Measurements from ENCODE around the gene ATP2C1. TPM values are rescaled to one million over a fixed set of nuclear protein-coding genes. Genes with fewer than 3 reads are reported as not detected.

ATP2C1 gene
- total and polyA plus RNA-seq, 2 experiments from 2014 or later, result 28.1 to 75.7 TPM

GRCh38 chr3:130967281-130967680 is 73.4 kb downstream of the ATP2C1 start:
- DNase-seq (ENCODE audit: low spot score), result no peak
- H3F3A ChIP-seq (replicated peaks; ENCODE audit: low read depth), result no peaks in the 10 kb centered on the region
- ATAC-seq, result no peak
- H4K20me1 ChIP-seq (replicated peaks; ENCODE audit: insufficient read depth), result no peaks in the 10 kb centered on the region
- H3K9me3 Mint-ChIP-seq, result no peaks in the 10 kb centered on the region
- H3K27me3 ChIP-seq (ENCODE audit: insufficient read depth), result no peaks in the 10 kb centered on the region
- H3K4me3 Mint-ChIP-seq, result no peak overlapping the region
- no peak for TF ChIP-seq POLR2AphosphoS5 (IDR thresholded peaks at IDR 0.05; ENCODE audit: low read depth)
- no peak for TF ChIP-seq EZH2phosphoT487 (IDR thresholded peaks at IDR 0.05; ENCODE audit: unreplicated experiment)
- TF ChIP-seq CTCF (conservative IDR thresholded peaks at IDR 0.05; ENCODE audit: low read depth in 2 of 2), result no peak
- no peak for TF ChIP-seq ZNF462 (CRISPR knock-in tag; IDR thresholded peaks at IDR 0.05)
- TF ChIP-seq CREB1 (CRISPR knock-in tag; IDR thresholded peaks at IDR 0.05; ENCODE audit: low read depth), result no peak
- no peak for TF ChIP-seq EZH2 (IDR thresholded peaks at IDR 0.05; ENCODE audit: low read depth, unreplicated experiment)
- TF ChIP-seq ZNF114 (CRISPR knock-in tag; IDR thresholded peaks at IDR 0.05), result no peak
- no peak for TF ChIP-seq ETS1 (IDR thresholded peaks at IDR 0.05)
- no peaks in the 10 kb centered on the region for H3K9me2 ChIP-seq (ENCODE audit: insufficient read depth)
- H3K27ac Mint-ChIP-seq, result no peak overlapping the region
- peaks cover 8% of the 10 kb centered on the region; the same call in 2 of the 3 replicates for H3K4me1 Mint-ChIP-seq
- no peaks in the 10 kb centered on the region for H3K27me3 Mint-ChIP-seq (ENCODE audit: insufficient read depth, low read depth, poor library complexity)
- H3K36me3 ChIP-seq (ENCODE audit: insufficient read depth), result no peaks in the 10 kb centered on the region; the same call in 1 of the 2 replicates
- no peak overlapping the region for H3K4me3 ChIP-seq
- H3K27ac ChIP-seq (ENCODE audit: low read depth), result no peak overlapping the region
- no peak overlapping the region for H2AFZ ChIP-seq
- no peak overlapping the region for H3K4me2 ChIP-seq
- H3K4me1 ChIP-seq (ENCODE audit: insufficient read depth), result peaks cover 7% of the 10 kb centered on the region
- peaks cover 33% of the 10 kb centered on the region for H3K36me3 Mint-ChIP-seq (ENCODE audit: low read depth)
- no peaks in the 10 kb centered on the region for H3K79me2 ChIP-seq (replicated peaks; ENCODE audit: insufficient read depth)

Data from GM23338 (cell line).